Activated CD4-positive, alpha-beta T cell treated with anti-CD3 and anti-CD28 coated beads, Interleukin-2, amount 50 U/mL, for 4 hours (primary cell): ENCODE results near the gene TRMT1.

Source experiments
- DNase-seq, 2 experiments: peaks; one replicate each; pipeline ENCODE4 v3.0.0-alpha.2; 2020

Gene TRMT1

GRCh38 chr19:13122980-13123957 lies 6.7 kb upstream of the TRMT1 start:
- no peak for DNase-seq

DNA sequence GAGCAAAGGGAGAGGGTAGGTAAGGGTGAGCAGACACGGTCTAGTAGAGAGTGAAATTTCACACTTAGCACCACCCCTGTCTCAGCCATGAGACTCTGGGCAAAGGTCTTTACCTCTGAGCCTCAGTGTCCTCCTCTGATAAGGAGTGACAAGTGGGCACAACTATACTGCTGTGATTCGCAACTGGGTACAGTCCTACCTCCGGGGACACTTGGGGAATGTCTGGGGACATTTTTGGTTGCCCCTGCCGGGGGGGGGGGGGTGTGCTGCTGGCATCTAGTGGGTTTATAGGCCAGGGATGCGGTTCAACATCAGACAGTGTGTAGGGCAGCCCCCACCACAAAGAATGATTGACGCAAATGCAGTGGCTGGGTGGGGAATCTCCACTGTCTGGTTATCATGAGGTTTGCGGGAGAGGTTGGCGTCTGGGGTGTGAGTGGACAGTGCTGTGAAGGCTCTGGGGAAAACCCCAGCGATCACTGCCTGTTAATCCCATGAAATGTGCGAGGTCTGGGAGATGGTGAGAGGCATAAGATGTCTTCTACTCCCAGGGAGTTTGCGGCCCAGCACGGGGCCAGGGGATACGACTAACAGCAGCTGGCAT lies 5.8 kb upstream of the TRMT1 start:
- no peak for DNase-seq

- DNase-seq: no peak
These were observed 5.2 kb upstream of the TRMT1 start for GRCh38 chr19:13121551-13122274.

- DNase-seq: no peak
These were observed 4.3 kb upstream of the TRMT1 start for GRCh38 chr19:13120817-13121216.

DNA sequence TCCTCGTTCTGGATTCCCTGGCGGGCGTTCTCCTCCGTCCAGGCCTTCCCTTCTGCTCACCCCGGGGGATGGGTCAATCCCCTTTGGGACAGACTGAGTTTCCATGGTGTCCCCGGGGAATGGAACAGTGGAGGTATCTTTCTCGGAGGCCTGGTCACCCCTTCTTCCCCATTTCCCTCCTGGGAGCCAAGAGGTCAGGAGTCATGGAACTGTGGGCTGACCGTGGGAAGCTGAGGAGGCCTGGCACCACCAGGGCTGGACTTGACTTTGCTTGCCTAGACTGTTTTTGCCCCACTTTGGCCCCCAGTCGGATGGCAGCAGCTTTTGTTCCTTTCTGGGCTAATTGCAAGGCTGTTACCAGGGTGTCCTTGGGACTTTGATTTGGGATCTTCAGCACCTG lies 3.5 kb upstream of the TRMT1 start:
- DNase-seq: no peak

- DNase-seq: no peak
These were observed 3.1 kb upstream of the TRMT1 start for GRCh38 chr19:13119627-13120026.

DNA sequence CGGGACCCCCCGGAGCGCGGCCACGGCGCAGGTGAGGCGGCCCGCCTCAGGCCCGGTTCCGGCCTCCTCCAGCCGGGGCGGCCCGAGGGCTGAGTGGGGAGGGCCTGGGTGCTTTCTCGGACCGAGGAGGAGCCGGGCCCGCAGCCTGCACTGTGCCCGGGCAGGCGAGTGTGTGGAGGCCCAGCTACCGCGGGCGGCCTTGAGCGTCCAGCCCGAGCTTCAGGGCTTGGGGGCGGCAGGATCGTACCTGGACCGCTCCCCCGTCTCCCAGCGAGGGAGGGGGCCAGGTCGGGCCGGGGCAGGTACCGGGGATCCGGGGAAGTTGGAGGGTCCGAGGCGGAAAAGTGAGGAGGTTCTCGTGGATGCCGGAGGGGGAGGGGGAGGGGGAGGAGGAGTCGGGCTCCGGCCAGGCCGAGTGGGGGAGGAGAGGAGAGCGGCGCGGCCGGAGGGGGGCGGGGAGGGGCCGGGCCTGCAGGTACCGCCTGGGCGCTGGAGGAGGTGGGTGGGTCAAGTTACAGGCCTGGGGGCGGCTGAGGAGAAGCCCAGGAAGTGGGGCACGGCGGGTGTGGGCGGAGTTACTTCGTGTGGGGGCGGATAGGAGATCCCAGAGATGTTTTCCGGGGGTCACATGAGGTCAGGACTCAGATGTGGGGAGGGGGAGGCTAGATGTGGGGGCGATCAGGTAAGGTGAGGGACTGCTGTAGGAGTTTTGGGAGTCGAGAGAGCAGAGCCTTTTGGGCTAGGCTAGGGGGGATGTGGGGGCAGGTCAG lies 2.1 kb upstream of the TRMT1 start:
- peak in 1 of 2 experiments; percentile 44 for DNase-seq

GRCh38 chr19:13117772-13118423 lies 1.4 kb upstream of the TRMT1 start, which contains the start of gene NACC1:
Gene NACC1, plus strand, starts transcription at chr19:13118264. Its CDS starts 16,944 bp downstream, at chr19:13135208.
- peak; percentile 84 to 86 for DNase-seq

DNA sequence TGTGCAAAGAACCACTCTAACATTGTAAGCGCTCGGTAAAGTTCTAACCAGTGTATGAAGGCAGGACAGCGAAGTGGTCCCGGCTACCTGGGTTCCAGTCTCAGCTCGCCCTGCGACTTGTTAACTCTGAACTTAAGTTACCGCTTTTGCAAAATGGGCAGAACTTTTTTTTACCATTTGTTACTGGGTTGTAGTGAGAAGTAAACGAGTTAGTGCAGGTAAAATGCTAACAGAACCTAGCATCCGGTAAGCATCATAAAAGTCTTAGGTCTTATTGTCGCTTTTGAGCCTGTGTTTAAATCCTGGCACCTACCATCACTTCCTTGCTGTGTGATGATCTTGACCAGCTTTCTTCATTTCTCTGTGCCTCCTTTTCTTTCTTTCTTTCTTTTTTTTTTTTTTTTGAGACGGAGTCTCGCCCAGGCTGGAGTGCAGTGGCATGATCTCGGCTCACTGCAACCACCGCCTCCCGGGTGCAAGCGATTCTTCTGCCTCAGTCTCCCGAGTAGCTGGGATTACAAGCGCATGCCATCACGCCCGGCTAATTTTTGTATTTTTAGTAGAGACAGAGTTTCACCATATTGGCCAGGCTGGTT lies 734 bp upstream of the TRMT1 start:
- no peak for DNase-seq

DNA sequence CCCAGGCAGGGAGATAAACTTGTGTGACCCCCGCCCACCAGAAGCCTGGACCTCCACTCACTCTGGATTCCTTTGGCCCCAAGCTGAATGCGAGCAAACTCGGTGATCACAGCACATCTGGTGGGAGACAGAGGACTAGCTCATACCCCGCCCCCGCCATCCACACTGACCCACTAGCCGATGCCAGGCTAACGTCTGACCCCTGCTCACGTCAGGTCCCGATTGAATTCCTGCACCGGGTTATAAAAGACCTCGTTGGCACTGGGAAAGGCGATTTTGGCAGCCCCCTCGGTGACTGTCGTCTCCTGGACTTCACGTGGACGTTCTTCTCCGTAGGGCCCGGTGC lies 631 bp downstream of the TRMT1 start:
- DNase-seq: no peak

DNA sequence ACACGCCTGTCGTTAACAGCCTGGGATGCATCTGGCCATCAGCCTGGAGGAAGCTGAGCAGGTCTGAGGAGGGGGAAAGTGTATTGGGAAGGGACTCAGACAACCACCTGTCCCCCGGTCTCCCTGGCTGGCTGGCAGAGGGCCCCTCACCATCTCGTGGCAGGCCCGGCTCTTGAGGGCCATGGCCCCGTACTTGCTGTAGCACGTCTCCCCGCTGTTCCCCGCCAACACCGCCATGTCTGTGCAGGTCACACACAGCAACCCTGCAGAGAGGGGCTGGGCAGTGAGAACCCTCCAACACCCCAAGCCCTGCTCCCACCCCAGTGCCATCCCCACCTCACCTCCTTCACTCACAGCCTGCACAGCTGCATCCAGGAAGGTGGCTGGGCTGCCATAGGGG lies 4.0 kb downstream of the TRMT1 start:
- no peak for DNase-seq

DNA sequence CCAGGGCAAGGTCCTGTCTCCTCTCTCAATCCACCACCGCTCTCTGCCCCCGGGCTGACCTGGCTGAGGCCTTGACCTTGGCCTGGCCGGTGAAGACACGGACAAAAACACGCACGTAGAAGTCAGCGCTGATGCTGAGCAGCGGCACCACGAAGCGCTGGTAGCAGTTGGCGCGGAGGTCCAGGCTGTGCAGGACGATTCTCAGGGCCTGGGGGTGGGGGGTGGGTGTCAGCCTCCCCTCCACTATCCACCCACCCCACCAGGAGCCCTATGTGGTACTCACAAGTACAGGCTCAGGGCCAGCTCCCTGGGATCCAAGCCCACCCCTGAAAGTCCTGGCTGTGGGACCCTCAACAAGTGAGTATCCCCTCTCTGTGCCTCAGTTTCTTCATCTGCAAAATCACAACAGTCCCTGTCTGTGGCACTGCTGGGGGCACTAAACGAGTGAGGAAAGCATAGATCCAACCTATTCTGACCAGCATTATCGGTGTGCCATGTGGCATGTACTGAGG lies 6.4 kb downstream of the TRMT1 start:
- no peak for DNase-seq

GRCh38 chr19:13109361-13110098 lies 7.0 kb downstream of the TRMT1 start:
- no peak for DNase-seq

GRCh38 chr19:13104848-13105711 lies 11.5 kb downstream of the TRMT1 start:
- DNase-seq: no peak

DNA sequence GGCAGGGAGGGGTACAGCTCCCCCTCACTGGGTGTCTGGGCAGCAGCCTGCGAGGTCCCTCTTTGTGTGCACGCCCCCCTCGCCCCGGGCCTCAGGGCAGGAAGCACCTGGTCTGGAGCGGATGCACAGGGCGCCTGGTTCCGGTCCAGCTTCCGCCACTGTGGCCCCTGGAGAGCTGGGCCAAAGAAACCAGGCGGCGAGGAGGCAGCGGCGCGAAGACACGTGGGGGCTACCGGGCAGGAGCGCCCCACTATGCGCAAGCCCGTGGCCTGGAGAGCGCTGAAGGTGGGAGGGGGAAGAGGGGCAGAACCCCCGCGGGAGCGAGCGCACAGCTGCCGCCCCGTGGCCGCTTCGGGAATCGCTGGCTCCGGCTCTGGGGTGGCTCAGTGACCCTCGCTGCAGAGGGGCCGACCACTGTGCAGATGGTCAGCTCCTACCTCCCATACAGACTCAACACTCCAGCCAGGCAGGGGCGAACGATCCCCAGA lies 12.1 kb downstream of the TRMT1 start:
- peak; percentile 58 for DNase-seq

DNA sequence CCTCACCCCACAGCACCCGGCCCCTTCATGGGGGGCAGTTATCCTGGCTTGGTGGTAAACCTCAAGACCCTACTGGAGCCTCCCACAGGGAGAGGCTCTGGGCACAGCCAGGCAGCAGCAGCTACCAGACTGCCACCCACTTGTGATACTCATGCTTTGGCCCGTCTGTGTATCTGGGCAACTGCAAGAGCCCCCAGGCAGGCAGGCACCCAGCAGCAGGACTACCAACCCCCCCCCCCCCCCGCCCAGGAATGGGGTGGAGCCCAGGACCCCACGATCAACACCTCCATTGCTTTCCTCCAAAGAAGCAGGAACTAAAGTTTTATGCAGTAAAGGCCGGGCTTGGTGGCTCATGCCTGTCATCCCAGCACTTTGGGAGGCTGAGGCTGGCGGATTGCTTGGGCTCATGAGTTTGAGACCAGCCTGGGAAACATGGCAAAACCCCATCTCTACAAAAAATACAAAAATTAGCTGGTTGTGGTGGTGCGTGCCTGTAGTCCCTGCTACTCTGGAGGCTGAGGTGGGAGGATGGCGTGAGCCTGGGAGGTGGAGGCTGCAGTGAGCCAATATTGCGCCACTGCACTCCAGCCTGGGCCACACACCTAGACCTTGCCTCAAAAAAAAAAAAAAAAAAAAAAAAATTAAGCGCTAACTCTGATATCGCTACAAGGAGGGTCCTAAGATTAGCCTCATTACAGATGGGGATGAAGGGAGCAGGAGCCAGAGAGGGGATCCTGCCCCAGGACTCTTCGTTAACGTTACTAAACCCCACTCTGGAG lies 12.8 kb downstream of the TRMT1 start:
- DNase-seq: no peak

DNA sequence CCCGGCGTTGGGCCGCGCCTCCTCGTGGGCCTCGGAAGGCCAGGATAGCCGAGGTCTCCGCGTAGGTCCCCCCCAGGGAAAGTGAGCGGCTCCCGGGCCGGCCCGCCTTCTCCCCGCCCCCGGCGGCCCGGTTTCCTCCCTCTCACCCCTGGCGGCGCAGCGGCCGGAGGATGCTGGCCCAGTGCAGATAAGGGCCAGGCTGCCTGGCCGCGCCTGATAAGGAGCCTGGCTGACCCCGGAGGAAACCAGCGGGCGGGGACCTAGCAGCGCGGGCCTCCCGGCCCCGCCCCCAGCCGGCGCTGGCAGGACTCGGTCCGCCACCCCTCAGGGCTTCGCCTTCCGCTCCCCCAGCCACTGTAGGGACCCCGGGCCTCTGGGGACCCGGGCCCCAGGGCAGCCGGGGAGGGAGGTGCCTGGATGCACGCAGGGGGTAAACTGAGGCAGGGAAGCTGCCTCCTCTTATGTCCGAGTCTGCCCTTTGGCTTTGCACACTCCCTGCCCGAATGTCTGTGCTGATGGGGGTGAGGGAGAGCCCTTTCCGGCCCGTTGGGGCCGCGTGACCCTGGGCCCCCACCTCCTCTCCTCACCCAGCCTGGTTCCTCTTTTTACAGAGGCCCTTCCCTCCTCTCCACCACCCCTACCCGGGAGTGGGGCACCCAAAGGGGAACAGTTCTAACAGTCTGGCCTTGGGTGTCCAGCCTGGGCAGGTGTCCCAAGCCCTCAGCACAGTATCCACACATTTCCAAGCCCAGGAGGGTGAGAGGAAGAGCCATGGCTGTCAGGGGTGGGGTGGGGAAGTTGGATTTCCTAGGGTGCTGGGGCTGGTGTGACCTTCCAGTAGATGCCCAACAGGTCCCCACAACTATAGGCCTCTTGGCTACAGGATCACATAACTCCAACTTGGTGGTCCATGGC lies 13.6 kb downstream of the TRMT1 start, which contains the start of gene LYL1:
Gene LYL1 (minus strand): TSS at position 193 of the 915 bp plus-strand sequence. CDS start 1,687 bp downstream, outside the sequence.
- DNase-seq: no peak

DNA sequence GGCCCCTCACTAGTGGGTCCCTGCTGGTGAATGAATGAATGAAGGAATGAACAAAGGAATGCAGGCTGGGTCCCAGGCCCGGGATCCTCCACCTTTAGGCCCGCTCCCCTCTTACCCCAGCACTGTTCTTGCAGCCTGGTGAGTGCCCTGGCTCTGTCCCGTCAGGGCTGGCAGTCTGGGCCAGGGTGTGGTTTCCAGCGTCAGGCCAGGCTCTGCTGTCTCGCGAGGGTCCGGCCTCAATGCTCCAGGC lies 14.2 kb downstream of the TRMT1 start:
- no peak for DNase-seq
